ENCODE measurements around the gene LTB.

Gene LTB

GRCh38 chr6:31577579-31577966 lies 4.7 kb downstream of the LTB start (continued):
- TF ChIP-seq AEBP2 (tag by site-specific recombination; IDR thresholded peaks at IDR 0.05; ENCODE audit: borderline replicate concordance) (no peak), BCL11A (tag by site-specific recombination; IDR thresholded peaks at IDR 0.05; ENCODE audit: low read depth) (no peak), ZIC2 (tag by site-specific recombination; IDR thresholded peaks at IDR 0.05) (no peak), ZNF707 (tag by site-specific recombination; IDR thresholded peaks at IDR 0.05) (no peak), ZNF280D (tag by site-specific recombination; IDR thresholded peaks at IDR 0.05) (no peak)

DNA sequence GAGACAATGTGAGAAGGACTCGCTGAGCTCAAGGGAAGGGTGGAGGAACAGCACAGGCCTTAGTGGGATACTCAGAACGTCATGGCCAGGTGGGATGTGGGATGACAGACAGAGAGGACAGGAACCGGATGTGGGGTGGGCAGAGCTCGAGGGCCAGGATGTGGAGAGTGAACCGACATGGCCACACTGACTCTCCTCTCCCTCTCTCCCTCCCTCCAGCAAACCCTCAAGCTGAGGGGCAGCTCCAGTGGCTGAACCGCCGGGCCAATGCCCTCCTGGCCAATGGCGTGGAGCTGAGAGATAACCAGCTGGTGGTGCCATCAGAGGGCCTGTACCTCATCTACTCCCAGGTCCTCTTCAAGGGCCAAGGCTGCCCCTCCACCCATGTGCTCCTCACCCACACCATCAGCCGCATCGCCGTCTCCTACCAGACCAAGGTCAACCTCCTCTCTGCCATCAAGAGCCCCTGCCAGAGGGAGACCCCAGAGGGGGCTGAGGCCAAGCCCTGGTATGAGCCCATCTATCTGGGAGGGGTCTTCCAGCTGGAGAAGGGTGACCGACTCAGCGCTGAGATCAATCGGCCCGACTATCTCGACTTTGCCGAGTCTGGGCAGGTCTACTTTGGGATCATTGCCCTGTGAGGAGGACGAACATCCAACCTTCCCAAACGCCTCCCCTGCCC lies 5.2 kb downstream of the LTB start:
- TF ChIP-seq ZNF660 (tag by site-specific recombination; IDR thresholded peaks at IDR 0.05) (no peak), ZNF558 (tag by site-specific recombination; IDR thresholded peaks at IDR 0.05) (no peak), SCRT1 (tag by site-specific recombination; IDR thresholded peaks at IDR 0.05; ENCODE audit: borderline replicate concordance) (no peak), ZNF302 (tag by site-specific recombination; IDR thresholded peaks at IDR 0.05; ENCODE audit: low read depth) (no peak), ZXDB (tag by site-specific recombination; IDR thresholded peaks at IDR 0.05) (no peak), ZFP41 (tag by site-specific recombination; IDR thresholded peaks at IDR 0.05; ENCODE audit: borderline replicate concordance) (no peak), ZBTB7A (tag by site-specific recombination; IDR thresholded peaks at IDR 0.05; ENCODE audit: low read depth) (no peak), ZSCAN4 (tag by site-specific recombination; IDR thresholded peaks at IDR 0.05) (no peak), ZNF670 (tag by site-specific recombination; IDR thresholded peaks at IDR 0.05; ENCODE audit: low read depth) (no peak), ZNF555 (tag by site-specific recombination; conservative IDR thresholded peaks at IDR 0.05) (no peak)
- TF ChIP-seq, protein P1, sequence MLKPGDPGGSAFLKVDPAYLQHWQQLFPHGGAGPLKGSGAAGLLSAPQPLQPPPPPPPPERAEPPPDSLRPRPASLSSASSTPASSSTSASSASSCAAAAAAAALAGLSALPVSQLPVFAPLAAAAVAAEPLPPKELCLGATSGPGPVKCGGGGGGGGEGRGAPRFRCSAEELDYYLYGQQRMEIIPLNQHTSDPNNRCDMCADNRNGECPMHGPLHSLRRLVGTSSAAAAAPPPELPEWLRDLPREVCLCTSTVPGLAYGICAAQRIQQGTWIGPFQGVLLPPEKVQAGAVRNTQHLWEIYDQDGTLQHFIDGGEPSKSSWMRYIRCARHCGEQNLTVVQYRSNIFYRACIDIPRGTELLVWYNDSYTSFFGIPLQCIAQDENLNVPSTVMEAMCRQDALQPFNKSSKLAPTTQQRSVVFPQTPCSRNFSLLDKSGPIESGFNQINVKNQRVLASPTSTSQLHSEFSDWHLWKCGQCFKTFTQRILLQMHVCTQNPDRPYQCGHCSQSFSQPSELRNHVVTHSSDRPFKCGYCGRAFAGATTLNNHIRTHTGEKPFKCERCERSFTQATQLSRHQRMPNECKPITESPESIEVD (tag by site-specific recombination; IDR thresholded peaks at IDR 0.05): no peak
- H3K27ac ChIP-seq (ENCODE audit: extremely low read depth, low read depth, low read length): no peak overlapping the region
- CTCF ChIA-PET: interaction anchor here (0.6 to 18.7 kb wide), 7 partner anchors 8 to 312 kb away, joined by 3 to 518 read pairs (median 5); partner anchors contain the start of genes LST1 and NCR3
- peaks cover 4% of the 10 kb centered on the region; the same call in 1 of the 2 replicates for H3K4me1 ChIP-seq (ENCODE audit: control insufficient read depth, insufficient read depth, low read length)
- no peak overlapping the region for H3K4me3 ChIP-seq (ENCODE audit: low read depth, low read length)
- POLR2A ChIA-PET: interaction anchor here (1.1 to 1.4 kb wide), 2 partner anchors 16 to 26 kb away, joined by 4 to 6 read pairs; partner anchors contain the start of gene NCR3
- H3K9me3 ChIP-seq (ENCODE audit: control insufficient read depth, insufficient read depth, low read depth, low read length): no peaks in the 10 kb centered on the region
- no peaks in the 10 kb centered on the region for H3K36me3 ChIP-seq (ENCODE audit: control insufficient read depth in 2 of 2, insufficient read depth in 1 of 2, low read length in 2 of 2)

Data from HEK293 (cell line).